HUDEP-2 (cell line): ENCODE data around the gene PMPCA.

ENCODE experiments used
- DNase-seq, 76 experiments: peaks; one replicate each; lab custom pipeline; 2025; ENCODE audit not compliant: unreplicated experiment in 76 of 76; lab: John Stamatoyannopoulos, UW

PMPCA gene, protein sequence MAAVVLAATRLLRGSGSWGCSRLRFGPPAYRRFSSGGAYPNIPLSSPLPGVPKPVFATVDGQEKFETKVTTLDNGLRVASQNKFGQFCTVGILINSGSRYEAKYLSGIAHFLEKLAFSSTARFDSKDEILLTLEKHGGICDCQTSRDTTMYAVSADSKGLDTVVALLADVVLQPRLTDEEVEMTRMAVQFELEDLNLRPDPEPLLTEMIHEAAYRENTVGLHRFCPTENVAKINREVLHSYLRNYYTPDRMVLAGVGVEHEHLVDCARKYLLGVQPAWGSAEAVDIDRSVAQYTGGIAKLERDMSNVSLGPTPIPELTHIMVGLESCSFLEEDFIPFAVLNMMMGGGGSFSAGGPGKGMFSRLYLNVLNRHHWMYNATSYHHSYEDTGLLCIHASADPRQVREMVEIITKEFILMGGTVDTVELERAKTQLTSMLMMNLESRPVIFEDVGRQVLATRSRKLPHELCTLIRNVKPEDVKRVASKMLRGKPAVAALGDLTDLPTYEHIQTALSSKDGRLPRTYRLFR

GRCh38 chr9:136410500-136411287, at the start of gene PMPCA, which contains the start of gene ENTR1:
TSS of gene PMPCA (plus strand) at chr9:136410658. CDS start at chr9:136410669, 11 bp downstream.
TSS of gene ENTR1 (minus strand) at chr9:136410614. CDS start at chr9:136410397, 217 bp downstream.
- DNase-seq = peak in 74 of 76 experiments; percentile 31 to 92 (median 80)

DNA sequence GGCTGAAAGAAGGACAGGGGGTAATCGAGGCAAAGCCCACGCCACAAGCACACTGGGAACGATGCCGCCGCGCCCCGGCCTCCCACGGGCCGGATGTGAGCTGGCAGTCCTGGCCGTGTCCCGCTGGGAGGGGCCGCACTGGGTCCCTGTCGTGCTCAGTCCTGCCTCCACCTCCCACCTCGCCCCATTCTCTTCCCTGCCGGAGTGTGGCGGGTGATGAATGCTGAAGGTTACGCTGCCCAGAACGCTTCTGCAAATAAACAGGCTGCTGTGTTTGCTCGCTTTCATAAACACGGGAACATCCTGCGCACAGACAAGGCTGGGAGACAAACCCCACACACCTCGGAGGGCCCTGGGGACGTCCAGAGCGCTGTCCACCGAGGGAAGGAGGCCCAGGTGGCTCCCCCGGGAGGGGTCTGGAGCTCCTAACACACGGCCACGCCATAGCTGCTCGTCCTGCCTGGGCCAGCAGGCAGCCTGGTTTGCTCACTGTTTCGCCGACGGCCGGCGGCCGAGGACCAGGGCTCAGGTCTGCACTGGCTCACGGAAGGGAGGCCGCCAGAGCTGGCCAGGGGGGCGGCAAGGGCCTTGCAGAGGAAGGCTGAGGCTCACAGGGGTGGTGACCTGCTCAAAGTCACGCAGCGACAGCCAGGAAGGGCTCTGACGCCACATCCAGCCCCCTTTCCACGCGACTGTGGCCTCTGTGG, 49.3 kb upstream of the PMPCA start:
- no peak for DNase-seq

- peak in 1 of 76 experiments; percentile 41 for DNase-seq
These were observed 48.6 kb upstream of the PMPCA start for GRCh38 chr9:136361754-136362449.

GRCh38 chr9:136362450-136362784, 48.0 kb upstream of the PMPCA start:
- DNase-seq = peak in 3 of 76 experiments; percentile 10 to 41 (median 11)

DNA sequence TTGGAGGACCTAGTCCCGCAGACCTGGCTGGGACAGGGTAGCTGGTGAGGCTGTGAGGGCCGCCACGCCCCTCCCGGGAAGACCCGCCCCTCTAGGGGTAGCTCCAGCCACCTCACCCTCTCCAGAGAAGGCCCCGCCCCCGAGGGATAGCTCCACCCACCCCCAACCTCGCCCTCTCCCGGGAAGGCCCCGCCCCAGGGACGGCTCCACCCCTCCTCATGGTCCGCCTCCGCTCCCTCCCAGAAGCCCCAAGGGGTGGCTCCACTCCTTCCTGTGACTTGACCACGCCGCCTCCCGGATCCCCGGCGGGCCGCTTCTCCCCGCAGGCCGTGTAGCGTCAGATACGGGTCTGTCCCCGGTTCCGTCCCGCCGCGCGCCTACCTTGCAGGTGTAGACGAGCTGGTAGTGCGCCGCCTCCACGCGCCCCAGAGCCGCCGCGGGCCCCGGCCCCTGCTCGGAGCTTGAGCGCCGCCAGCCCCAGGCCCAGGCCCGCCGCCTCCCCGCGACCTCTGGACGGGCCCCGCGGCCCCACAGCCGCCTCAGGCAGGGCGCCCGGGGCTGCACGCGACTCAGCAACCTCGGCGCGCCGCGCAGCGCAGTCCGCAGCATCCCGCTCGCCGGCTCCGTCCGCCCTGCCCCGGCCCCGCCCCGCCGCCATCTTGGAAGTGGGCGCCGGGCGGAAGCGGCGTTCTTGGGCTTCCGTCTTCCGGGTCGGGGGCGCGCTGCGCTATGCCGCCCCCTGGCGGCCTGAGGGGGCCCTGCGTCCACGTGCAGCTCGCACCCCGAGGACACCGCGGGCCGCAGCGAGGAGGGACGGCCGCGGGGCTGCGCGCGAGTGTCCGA, 47.1 kb upstream of the PMPCA start, which contains the start of gene DNLZ:
Gene DNLZ, minus strand, starts transcription at position 639 of the 843 bp plus-strand sequence. Its CDS starts 30 bp downstream, at position 609.
- DNase-seq = peak; percentile 22 to 98 (median 95)

DNA sequence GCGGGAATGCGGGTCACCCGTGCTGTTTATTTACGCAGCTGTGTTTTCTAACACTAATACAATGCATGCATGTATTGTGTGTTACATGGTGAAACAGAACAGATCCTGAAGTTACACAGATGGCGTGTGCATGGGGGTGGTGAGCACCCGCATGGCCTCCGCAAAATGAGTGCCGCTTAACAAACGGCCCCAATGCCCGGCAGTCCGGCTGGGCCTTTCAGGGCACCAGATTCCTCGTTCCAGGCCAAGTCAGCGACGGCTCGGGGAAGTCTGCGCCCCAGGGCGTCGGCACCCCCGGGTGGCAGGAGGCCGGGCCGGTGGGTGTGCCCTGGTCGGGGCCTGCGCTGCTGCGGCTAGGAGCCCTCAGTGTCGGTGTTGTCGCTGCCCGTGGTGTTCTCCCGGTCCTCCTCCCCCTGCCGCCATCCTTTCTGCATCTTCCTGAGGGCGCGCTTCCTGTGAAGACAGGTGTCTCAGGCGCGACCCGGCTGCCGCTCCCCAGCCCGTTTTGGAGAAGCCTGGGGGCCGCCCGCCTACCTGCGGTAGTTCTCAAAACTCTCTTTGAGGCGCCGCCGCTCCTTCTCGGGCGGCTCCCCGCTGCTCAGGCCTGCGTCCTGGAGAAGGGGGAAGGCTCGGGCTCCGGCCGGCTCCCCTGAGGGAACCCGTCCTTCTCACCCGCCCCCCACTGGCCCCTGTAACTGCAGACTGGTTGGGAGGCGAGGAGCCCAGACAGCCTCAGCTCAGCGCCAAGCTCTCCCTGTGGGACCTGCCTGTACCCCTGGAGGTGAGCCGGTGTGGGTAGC, 46.3 kb upstream of the PMPCA start:
- DNase-seq = peak in 17 of 76 experiments; percentile 6 to 80 (median 34)

DNA sequence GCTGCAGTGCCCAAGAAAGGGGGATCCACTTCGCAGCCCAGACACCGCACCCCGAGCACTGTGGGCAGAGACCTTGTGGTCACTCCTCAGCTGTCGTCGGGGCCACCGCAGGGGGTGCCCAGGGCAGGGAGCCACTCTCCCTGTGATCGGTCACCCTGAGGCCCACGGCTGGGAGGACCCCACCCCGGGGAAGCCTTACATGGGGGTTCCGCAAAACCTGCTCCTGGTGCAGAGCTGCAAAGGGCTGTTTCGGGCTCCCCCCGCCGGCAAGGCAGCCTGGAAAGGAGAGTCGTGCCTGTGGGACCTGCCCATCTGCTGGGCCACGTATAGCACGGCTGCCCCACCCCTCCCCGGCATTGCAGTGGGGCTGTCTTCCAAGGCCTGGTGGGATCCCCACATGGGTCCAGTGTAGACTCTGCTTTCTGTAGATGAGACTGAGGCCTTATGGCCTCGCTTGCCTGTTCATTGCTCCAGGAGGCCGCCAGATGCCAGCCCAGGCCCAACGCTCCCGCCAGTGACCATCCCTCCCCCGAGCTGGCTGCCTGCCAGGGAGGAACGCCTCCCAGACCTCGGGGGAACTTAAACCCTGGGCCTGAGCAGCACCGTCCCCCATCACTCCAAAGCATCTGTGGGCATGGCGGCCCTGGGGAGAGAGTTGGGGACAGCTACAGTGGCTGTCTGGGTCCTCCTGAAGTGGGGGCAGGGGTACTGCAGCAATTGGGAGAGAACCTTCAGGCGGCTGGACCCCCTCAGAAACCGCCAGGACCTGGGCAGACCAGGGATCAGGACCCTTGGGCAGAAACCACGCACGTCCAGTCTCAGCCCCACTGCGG, 45.3 kb upstream of the PMPCA start:
- peak in 23 of 76 experiments; percentile 5 to 63 (median 27) for DNase-seq

GRCh38 chr9:136365775-136366222, 44.7 kb upstream of the PMPCA start:
- DNase-seq = no peak

GRCh38 chr9:136366826-136367225, 43.6 kb upstream of the PMPCA start:
- no peak for DNase-seq

- DNase-seq = no peak
These were observed 42.9 kb upstream of the PMPCA start for GRCh38 chr9:136367296-136368145.

DNA sequence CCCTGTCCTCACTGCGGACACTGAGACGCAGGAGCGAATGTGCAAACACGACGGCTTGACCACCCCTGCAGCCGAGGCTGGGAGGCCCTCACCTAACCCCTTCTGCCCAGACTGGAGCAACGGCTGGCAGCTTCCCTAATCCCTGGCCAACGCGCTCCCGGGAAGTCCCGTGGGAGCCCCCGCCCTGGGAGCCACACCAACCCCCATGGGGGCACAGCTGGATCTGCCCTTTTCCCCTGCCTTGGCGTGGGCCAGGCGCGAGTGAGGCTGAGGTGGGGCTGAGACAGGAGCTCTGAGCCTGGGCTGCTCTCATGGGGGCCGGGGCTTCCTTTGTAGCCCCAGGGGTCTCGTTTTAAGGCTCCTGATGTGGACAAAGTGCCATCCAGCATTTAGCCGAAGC, 42.3 kb upstream of the PMPCA start:
- no peak for DNase-seq

DNA sequence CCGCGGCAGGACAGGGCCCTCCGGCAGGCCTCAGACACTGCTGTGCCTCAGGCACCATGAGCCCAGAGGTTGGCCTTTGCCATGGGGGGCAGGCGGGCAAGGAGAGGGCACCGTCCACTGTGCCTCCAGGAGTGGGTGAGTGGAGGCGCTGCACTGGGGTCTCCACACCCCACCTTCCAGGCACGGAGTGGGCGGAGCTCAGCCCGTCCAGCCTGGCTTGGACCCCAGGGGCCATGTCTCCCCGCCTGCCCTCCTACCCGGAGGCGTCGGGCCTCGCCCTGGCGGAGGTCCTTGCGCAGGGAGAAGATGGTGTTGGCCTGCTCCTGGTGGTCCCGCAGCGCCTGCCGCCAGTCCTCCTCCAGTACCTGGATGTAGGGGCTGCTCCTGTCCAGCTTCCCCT, 40.4 kb upstream of the PMPCA start:
- no peak for DNase-seq

- no peak for DNase-seq
These were observed 39.5 kb upstream of the PMPCA start for GRCh38 chr9:136370687-136371532.

GRCh38 chr9:136371533-136371880, 39.0 kb upstream of the PMPCA start:
- no peak for DNase-seq

GRCh38 chr9:136372006-136372405, 38.5 kb upstream of the PMPCA start:
- DNase-seq = no peak
